Stimulated activated CD4-positive, alpha-beta T cell treated with anti-CD3 and anti-CD28 coated beads, Interleukin-4, amount 100 ng/mL, for 4 hours (primary cell): Measurements from ENCODE around the gene PIERCE2.
"Not testable (repeated sequence)": the region's sequence is repeated elsewhere in the genome, so short reads cannot be mapped to it uniquely, and the experiment has no call there.

Experiments
- DNase-seq, 2 experiments: peaks; one replicate each; pipeline ENCODE4 v3.0.0-alpha.2; 2020

Gene PIERCE2

GRCh38 chr15:55408012-55408928 lies at the start of gene PIERCE2, which contains the start of gene CCPG1:
Gene PIERCE2, plus strand, starts transcription at chr15:55408495. Its CDS starts 274 bp downstream, at chr15:55408769.
Gene CCPG1, minus strand, starts transcription at chr15:55408359. Its CDS starts 18,935 bp downstream, at chr15:55389424.
- peak; percentile 78 to 82 for DNase-seq

- DNase-seq: no peak
Measured at GRCh38 chr15:55360256-55360655, 48.0 kb upstream of the PIERCE2 start.

- DNase-seq: no peak
Measured at GRCh38 chr15:55361048-55361447, 47.2 kb upstream of the PIERCE2 start.

- no peak for DNase-seq
Measured at GRCh38 chr15:55362641-55363040, 45.7 kb upstream of the PIERCE2 start.

- DNase-seq: no peak
Measured at GRCh38 chr15:55366981-55367380, 41.3 kb upstream of the PIERCE2 start.

- DNase-seq: no peak
Measured at GRCh38 chr15:55372701-55373440, 35.4 kb upstream of the PIERCE2 start.

- no peak for DNase-seq
Measured at GRCh38 chr15:55379095-55379494, 29.2 kb upstream of the PIERCE2 start.

GRCh38 chr15:55381595-55381994 lies 26.7 kb upstream of the PIERCE2 start:
- no peak for DNase-seq

GRCh38 chr15:55383687-55384086 lies 24.6 kb upstream of the PIERCE2 start:
- no peak for DNase-seq

GRCh38 chr15:55387027-55387426 lies 21.3 kb upstream of the PIERCE2 start:
- DNase-seq: no peak

GRCh38 chr15:55389264-55389607 lies 19.1 kb upstream of the PIERCE2 start:
- DNase-seq: no peak

- no peak for DNase-seq
Measured at GRCh38 chr15:55394694-55395093, 13.6 kb upstream of the PIERCE2 start.

- no peak for DNase-seq
Measured at GRCh38 chr15:55398243-55398642, 10.1 kb upstream of the PIERCE2 start.

- DNase-seq: not testable (repeated sequence)
Measured at GRCh38 chr15:55400050-55400449, 8.2 kb upstream of the PIERCE2 start.

- DNase-seq: no peak
Measured at GRCh38 chr15:55401786-55402246, 6.5 kb upstream of the PIERCE2 start.

GRCh38 chr15:55402707-55403106 lies 5.6 kb upstream of the PIERCE2 start:
- no peak for DNase-seq

- no peak for DNase-seq
Measured at GRCh38 chr15:55403531-55403930, 4.8 kb upstream of the PIERCE2 start.

- DNase-seq: no peak
Measured at GRCh38 chr15:55407498-55408011, 740 bp upstream of the PIERCE2 start.

GRCh38 chr15:55408976-55409375 lies 681 bp downstream of the PIERCE2 start:
- DNase-seq: not testable (repeated sequence)

GRCh38 chr15:55417678-55418077 lies 9.4 kb downstream of the PIERCE2 start:
- not testable (repeated sequence) for DNase-seq

- no peak for DNase-seq
Measured at GRCh38 chr15:55420171-55420866, 12.0 kb downstream of the PIERCE2 start.

GRCh38 chr15:55422089-55422488 lies 13.8 kb downstream of the PIERCE2 start:
- DNase-seq: no peak
